ENCODE data around the gene RDH13.
A peak's percentile ranks its signal among the peaks of the same experiment; 100 is the strongest.

RDH13 gene

DNA sequence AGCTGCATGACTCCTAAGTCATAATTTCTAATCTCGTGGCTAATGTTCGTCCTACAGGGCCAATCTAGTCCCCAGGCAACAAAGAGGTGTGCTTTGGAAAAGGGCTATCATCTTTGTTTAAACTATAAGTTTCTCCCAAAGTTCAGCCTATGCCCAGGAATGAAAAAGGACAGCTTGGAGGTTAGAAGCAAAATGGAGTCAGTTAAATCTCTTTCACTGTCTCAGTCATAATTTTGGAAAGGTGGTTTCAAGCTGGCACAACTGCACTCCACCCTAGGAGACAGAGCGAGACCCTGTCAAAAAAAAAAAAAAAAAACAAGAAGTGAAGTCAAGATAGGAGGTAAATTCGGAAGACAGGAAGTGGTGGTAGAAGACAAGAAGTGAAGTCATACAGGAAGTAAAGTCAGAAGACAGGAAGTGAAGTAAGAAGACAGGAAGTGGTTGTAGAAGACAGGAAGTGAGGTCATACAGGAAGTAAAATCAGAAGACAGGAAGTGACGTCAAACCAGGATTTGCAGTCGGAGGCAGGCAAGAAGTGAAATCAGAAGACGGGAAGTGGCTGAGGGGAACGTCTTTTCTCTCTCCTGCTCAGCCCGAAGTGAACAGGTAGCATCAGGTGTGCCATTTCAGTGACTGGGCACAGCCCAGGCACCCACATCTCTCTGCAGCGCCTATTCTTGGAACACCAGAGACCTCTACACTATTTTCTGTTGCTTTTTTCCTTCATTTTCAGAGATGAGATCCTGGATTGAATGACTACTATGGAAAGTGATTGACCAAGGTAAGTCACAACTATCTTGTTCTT, 57.1 kb downstream of the RDH13 start (continued):
- TF ChIP-seq, protein P1, sequence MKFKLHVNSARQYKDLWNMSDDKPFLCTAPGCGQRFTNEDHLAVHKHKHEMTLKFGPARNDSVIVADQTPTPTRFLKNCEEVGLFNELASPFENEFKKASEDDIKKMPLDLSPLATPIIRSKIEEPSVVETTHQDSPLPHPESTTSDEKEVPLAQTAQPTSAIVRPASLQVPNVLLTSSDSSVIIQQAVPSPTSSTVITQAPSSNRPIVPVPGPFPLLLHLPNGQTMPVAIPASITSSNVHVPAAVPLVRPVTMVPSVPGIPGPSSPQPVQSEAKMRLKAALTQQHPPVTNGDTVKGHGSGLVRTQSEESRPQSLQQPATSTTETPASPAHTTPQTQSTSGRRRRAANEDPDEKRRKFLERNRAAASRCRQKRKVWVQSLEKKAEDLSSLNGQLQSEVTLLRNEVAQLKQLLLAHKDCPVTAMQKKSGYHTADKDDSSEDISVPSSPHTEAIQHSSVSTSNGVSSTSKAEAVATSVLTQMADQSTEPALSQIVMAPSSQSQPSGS (tag by site-specific recombination; IDR thresholded peaks at IDR 0.05; ENCODE audit: low read depth), result peak; percentile 98
- TF ChIP-seq ZNF10 (tag by site-specific recombination; IDR thresholded peaks at IDR 0.05) (no peak), ZNF501 (tag by site-specific recombination; IDR thresholded peaks at IDR 0.05) (no peak), ZNF600 (tag by site-specific recombination; IDR thresholded peaks at IDR 0.05) (no peak), GLI4 (tag by site-specific recombination; IDR thresholded peaks at IDR 0.05) (0 out of 2 replicates have a peak, but pooled peaks have one; percentile 11), SP2 (tag by site-specific recombination; IDR thresholded peaks at IDR 0.05) (peak; percentile 82), SP7 (tag by site-specific recombination; IDR thresholded peaks at IDR 0.05) (peak; percentile 26; the same call in 1 of the 2 replicates), ZNF510 (tag by site-specific recombination; IDR thresholded peaks at IDR 0.05; ENCODE audit: insufficient replicate concordance) (no peak), ZNF366 (tag by site-specific recombination; conservative IDR thresholded peaks at IDR 0.05) (0 out of 2 replicates have a peak, but pooled peaks have one; percentile 26), ZNF473 (tag by site-specific recombination; IDR thresholded peaks at IDR 0.05) (no peak), ZNF670 (tag by site-specific recombination; IDR thresholded peaks at IDR 0.05; ENCODE audit: low read depth) (no peak), ZNF629 (tag by site-specific recombination; IDR thresholded peaks at IDR 0.05) (peak; percentile 94), SP3 (tag by site-specific recombination; IDR thresholded peaks at IDR 0.05) (peak; percentile 47), SETDB1 (IDR thresholded peaks at IDR 0.05; ENCODE audit: insufficient read length, low read length) (peak; percentile 86)
- TF ChIP-seq, protein P2, sequence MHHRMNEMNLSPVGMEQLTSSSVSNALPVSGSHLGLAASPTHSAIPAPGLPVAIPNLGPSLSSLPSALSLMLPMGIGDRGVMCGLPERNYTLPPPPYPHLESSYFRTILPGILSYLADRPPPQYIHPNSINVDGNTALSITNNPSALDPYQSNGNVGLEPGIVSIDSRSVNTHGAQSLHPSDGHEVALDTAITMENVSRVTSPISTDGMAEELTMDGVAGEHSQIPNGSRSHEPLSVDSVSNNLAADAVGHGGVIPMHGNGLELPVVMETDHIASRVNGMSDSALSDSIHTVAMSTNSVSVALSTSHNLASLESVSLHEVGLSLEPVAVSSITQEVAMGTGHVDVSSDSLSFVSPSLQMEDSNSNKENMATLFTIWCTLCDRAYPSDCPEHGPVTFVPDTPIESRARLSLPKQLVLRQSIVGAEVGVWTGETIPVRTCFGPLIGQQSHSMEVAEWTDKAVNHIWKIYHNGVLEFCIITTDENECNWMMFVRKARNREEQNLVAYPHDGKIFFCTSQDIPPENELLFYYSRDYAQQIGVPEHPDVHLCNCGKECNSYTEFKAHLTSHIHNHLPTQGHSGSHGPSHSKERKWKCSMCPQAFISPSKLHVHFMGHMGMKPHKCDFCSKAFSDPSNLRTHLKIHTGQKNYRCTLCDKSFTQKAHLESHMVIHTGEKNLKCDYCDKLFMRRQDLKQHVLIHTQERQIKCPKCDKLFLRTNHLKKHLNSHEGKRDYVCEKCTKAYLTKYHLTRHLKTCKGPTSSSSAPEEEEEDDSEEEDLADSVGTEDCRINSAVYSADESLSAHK (tag by site-specific recombination; IDR thresholded peaks at IDR 0.05), result no peak
- TF ChIP-seq, protein P3, sequence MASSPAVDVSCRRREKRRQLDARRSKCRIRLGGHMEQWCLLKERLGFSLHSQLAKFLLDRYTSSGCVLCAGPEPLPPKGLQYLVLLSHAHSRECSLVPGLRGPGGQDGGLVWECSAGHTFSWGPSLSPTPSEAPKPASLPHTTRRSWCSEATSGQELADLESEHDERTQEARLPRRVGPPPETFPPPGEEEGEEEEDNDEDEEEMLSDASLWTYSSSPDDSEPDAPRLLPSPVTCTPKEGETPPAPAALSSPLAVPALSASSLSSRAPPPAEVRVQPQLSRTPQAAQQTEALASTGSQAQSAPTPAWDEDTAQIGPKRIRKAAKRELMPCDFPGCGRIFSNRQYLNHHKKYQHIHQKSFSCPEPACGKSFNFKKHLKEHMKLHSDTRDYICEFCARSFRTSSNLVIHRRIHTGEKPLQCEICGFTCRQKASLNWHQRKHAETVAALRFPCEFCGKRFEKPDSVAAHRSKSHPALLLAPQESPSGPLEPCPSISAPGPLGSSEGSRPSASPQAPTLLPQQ (tag by site-specific recombination; IDR thresholded peaks at IDR 0.05), result no peak
- TF ChIP-seq, protein P4, sequence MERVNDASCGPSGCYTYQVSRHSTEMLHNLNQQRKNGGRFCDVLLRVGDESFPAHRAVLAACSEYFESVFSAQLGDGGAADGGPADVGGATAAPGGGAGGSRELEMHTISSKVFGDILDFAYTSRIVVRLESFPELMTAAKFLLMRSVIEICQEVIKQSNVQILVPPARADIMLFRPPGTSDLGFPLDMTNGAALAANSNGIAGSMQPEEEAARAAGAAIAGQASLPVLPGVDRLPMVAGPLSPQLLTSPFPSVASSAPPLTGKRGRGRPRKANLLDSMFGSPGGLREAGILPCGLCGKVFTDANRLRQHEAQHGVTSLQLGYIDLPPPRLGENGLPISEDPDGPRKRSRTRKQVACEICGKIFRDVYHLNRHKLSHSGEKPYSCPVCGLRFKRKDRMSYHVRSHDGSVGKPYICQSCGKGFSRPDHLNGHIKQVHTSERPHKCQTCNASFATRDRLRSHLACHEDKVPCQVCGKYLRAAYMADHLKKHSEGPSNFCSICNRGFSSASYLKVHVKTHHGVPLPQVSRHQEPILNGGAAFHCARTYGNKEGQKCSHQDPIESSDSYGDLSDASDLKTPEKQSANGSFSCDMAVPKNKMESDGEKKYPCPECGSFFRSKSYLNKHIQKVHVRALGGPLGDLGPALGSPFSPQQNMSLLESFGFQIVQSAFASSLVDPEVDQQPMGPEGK (tag by site-specific recombination; IDR thresholded peaks at IDR 0.05), result no peak

DNA sequence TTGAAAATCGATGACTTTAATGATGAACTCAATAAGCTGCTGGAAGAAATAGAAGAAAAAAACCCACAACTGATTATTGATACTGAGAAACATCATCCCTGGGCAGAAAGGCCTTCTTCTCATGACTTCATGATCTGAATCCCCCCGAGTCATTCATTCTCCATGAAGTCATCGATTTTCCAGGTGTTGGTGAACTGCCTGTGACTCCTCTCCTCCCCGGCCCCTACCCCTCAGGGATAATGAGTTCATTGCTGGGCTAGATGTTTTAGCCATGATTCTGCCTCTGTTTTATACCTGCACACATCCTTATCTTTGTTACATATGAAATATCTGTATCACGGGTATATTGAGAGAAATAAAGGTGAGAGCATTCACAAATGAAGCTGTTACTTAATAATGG, 62.2 kb downstream of the RDH13 start:
- H3K4me3 ChIP-seq (ENCODE audit: low read depth, low read length), result no peak overlapping the region
- TF ChIP-seq ZNF169 (tag by site-specific recombination; IDR thresholded peaks at IDR 0.05) (no peak), GFI1B (tag by site-specific recombination; IDR thresholded peaks at IDR 0.05) (no peak), ZNF121 (tag by site-specific recombination; IDR thresholded peaks at IDR 0.05) (no peak), ZNF266 (tag by site-specific recombination; IDR thresholded peaks at IDR 0.05; ENCODE audit: low read depth) (no peak), GLI4 (tag by site-specific recombination; IDR thresholded peaks at IDR 0.05) (no peak), SP7 (tag by site-specific recombination; IDR thresholded peaks at IDR 0.05) (no peak)
- TF ChIP-seq, protein P5, sequence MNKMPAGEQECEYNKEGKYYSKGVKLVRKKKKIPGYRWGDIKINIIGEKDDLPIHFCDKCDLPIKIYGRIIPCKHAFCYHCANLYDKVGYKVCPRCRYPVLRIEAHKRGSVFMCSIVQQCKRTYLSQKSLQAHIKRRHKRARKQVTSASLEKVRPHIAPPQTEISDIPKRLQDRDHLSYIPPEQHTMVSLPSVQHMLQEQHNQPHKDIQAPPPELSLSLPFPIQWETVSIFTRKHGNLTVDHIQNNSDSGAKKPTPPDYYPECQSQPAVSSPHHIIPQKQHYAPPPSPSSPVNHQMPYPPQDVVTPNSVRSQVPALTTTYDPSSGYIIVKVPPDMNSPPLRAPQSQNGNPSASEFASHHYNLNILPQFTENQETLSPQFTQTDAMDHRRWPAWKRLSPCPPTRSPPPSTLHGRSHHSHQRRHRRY (tag by site-specific recombination; IDR thresholded peaks at IDR 0.05), result no peak
- TF ChIP-seq, protein P6, sequence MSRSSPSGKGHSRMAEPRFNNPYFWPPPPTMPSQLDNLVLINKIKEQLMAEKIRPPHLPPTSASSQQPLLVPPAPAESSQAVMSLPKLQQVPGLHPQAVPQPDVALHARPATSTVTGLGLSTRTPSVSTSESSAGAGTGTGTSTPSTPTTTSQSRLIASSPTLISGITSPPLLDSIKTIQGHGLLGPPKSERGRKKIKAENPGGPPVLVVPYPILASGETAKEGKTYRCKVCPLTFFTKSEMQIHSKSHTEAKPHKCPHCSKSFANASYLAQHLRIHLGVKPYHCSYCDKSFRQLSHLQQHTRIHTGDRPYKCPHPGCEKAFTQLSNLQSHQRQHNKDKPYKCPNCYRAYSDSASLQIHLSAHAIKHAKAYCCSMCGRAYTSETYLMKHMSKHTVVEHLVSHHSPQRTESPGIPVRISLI (tag by site-specific recombination; IDR thresholded peaks at IDR 0.05), result no peak
- TF ChIP-seq, protein P7, sequence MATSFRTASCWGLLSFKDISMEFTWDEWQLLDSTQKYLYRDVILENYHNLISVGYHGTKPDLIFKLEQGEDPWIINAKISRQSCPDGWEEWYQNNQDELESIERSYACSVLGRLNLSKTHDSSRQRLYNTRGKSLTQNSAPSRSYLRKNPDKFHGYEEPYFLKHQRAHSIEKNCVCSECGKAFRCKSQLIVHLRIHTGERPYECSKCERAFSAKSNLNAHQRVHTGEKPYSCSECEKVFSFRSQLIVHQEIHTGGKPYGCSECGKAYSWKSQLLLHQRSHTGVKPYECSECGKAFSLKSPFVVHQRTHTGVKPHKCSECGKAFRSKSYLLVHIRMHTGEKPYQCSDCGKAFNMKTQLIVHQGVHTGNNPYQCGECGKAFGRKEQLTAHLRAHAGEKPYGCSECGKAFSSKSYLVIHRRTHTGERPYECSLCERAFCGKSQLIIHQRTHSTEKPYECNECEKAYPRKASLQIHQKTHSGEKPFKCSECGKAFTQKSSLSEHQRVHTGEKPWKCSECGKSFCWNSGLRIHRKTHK (tag by site-specific recombination; IDR thresholded peaks at IDR 0.05), result no peak

More for the DNA sequence above, 62.2 kb downstream of the RDH13 start:
- POLR2A ChIA-PET, result no interaction called here
- Histone ChIP-seq H3K9me3 (ENCODE audit: control insufficient read depth, insufficient read depth, low read depth, low read length) (no peaks in the 10 kb centered on the region), H3K27ac (ENCODE audit: extremely low read depth, low read depth, low read length) (no peak overlapping the region), H3K4me1 (ENCODE audit: control insufficient read depth, insufficient read depth, low read length) (no peaks in the 10 kb centered on the region), H3K36me3 (ENCODE audit: control insufficient read depth in 2 of 2, insufficient read depth in 1 of 2, low read length in 2 of 2) (no peaks in the 10 kb centered on the region)
- CTCF ChIA-PET, result no interaction called here
